Stimulated activated CD8-positive, alpha-beta memory T cell treated with anti-CD3 and anti-CD28 coated beads, Interleukin-4, amount 100 ng/mL, for 48 hours (primary cell): ENCODE data around the gene ST3GAL5.

ENCODE experiments used
- DNase-seq: peaks from one replicate; pipeline ENCODE4 v3.0.0-alpha.2; 2020

Gene ST3GAL5

DNA sequence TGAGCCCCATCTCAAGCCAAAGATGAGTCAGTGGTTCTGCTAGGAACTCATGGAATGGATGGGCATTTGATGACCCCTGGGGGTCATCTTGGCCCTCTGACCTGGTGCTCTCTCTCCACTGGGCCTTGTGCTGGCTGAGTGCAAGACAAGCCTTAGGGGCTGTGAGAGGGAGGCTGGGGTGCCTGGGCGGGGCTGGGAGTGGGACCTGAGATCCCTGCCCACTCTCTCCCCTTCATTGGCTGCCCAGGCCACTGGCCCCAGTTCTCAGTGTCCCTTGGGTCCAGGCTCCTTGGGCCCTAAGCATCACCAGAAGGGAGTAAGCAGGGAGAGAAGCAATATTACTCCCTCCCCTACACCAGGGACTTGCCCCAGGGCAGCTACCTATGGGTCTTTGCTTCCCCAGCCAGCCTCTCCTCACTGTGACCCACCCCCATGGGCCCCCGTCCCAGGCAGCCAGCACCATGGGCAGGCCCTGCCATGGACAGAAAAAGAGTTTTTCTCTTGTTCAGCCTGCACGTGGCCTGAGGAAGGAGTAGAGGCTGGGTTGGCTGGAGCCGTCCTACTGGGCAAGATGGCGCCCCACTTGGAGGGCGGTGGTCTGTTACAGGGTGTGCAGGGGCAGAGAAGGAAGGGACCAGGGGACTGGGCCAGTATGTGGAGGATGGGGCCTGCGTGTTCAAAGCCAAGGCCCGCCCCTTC lies 101.4 kb downstream of the ST3GAL5 start:
- DNase-seq: no peak
